Colonic mucosa (tissue), 4 donors: ENCODE data around the gene KCTD10. TPM values are rescaled to one million over a fixed set of nuclear protein-coding genes. Genes with fewer than 3 reads are reported as not detected.
A peak's percentile ranks its signal among the peaks of the same experiment; 100 is the strongest.
"Not testable (repeated sequence)": the region's sequence is repeated elsewhere in the genome, so short reads cannot be mapped to it uniquely, and the experiment has no call there.

Source experiments
- DNase-seq: peaks from one replicate; pipeline ENCODE4 v3.0.0-alpha.2; 2020
- H3K27ac ChIP-seq: fragments of 200-600 bp; one replicate; pipeline ENCODE4 v1.8.0; 2021
- H3K27me3 ChIP-seq: fragments of 200-600 bp; one replicate; pipeline ENCODE4 v1.8.0; 2021
- H3K36me3 ChIP-seq: fragments of 200-600 bp; one replicate; pipeline ENCODE4 v1.8.0; 2021
- H3K4me1 ChIP-seq: fragments of 200-600 bp; one replicate; pipeline ENCODE4 v1.8.0; 2021; ENCODE audit warnings: mild to moderate bottlenecking
- H3K4me3 ChIP-seq: fragments of 200-600 bp; one replicate; pipeline ENCODE4 v1.8.0; 2021
- H3K9ac ChIP-seq, 2 donors: one replicate each; pipeline ENCODE4 v1.7.0; 2013; ENCODE audit warnings: control low read depth in 2 of 2, low read depth in 2 of 2, low read length in 2 of 2
- H3K9me3 ChIP-seq: fragments of 200-600 bp; one replicate; pipeline ENCODE4 v1.8.0; 2021
- intact Hi-C: fragments of 100-400 bp; cut with DNase I; formaldehyde crosslinking; loops from one replicate; pipeline ENCODE4 v1.14.1; 2022
- total RNA-seq, 2 donors: library from RNA; stranded (reverse); fragmentation: NEBNext Ultra II Directional in 1 of 2; extraction: Animal tissue kit (Norgen Biotek cat#: 25700) in 1 of 2; gene quantifications; one replicate each; pipeline ENCODE4 v1.2.1, GENCODE V29; 2021
- TF ChIP-seq, protein P1 (sequence below): fragments of 200-600 bp; IDR thresholded peaks from one replicate; pipeline ENCODE4 v1.8.0; 2022; ENCODE audit warnings: antibody characterized with exemption, mild to moderate bottlenecking
- donor health status: healthy.
- donor health status: DM: no; HTN: no; CAD: no.
- donor health status: DM: no; HTN: no; CAD: no.

KCTD10 gene
- total RNA-seq, 2 donors from 2014 or later = 50.3 to 74.8 TPM

DNA sequence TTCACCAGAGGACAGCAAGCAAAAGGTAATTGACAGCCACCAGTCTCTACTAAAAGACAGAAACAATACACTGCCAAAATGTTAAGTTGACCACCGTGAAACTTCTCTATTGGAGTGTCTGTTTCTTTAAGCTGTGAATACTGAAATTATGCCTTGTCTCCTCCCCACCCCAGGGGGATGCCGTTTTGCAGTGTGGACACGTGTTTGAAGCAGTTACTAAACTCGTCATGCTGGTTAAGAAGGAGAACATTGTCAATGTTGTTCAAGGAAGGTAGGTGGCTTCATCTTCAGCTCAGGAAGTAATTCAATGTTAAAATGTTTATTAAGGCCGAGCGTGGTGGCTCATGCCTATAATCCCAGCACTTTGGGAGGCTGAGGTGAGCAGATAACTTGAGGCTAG, 32.8 kb downstream of the KCTD10 start:
- TF ChIP-seq, protein P1, sequence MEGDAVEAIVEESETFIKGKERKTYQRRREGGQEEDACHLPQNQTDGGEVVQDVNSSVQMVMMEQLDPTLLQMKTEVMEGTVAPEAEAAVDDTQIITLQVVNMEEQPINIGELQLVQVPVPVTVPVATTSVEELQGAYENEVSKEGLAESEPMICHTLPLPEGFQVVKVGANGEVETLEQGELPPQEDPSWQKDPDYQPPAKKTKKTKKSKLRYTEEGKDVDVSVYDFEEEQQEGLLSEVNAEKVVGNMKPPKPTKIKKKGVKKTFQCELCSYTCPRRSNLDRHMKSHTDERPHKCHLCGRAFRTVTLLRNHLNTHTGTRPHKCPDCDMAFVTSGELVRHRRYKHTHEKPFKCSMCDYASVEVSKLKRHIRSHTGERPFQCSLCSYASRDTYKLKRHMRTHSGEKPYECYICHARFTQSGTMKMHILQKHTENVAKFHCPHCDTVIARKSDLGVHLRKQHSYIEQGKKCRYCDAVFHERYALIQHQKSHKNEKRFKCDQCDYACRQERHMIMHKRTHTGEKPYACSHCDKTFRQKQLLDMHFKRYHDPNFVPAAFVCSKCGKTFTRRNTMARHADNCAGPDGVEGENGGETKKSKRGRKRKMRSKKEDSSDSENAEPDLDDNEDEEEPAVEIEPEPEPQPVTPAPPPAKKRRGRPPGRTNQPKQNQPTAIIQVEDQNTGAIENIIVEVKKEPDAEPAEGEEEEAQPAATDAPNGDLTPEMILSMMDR = no peak
- no peak overlapping the region for H3K9ac ChIP-seq
- no peaks in the 10 kb centered on the region for H3K9me3 ChIP-seq
- intact Hi-C loops = no loop called here
- no peaks in the 10 kb centered on the region for H3K27me3 ChIP-seq
- peak overlapping the region; percentile 81 for H3K27ac ChIP-seq
- no peaks in the 10 kb centered on the region for H3K36me3 ChIP-seq
- H3K4me1 ChIP-seq = peaks cover 25% of the 10 kb centered on the region
- DNase-seq = no peak
- H3K4me3 ChIP-seq = no peak overlapping the region

DNA sequence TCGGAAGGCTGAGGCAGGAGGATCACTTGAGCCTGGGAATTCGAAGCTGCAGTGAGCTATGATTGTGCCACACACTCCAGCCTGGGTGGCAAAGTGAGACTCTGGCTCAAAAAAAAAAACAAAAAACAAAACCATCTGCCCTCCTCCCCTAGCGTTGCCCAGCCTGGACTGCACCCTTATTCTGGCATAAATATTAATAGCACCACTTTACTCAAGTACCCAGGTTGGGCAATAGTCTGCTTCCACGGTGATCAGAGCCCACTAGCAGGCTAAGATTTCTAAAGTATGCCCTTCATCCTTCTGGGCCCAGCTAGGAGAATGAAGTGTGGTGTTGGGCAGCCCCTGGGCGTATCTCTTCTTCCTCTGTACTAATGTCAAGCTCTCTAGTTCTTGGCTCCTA, 33.3 kb downstream of the KCTD10 start:
- Histone ChIP-seq H3K9ac (no peak overlapping the region), H3K27me3 (no peaks in the 10 kb centered on the region), H3K4me1 (peaks cover 25% of the 10 kb centered on the region), H3K4me3 (no peak overlapping the region), H3K27ac (peak overlapping the region; percentile 81), H3K9me3 (no peaks in the 10 kb centered on the region), H3K36me3 (no peaks in the 10 kb centered on the region)
- TF ChIP-seq, protein P1 = no peak
- intact Hi-C loops = no loop called here
- no peak for DNase-seq

DNA sequence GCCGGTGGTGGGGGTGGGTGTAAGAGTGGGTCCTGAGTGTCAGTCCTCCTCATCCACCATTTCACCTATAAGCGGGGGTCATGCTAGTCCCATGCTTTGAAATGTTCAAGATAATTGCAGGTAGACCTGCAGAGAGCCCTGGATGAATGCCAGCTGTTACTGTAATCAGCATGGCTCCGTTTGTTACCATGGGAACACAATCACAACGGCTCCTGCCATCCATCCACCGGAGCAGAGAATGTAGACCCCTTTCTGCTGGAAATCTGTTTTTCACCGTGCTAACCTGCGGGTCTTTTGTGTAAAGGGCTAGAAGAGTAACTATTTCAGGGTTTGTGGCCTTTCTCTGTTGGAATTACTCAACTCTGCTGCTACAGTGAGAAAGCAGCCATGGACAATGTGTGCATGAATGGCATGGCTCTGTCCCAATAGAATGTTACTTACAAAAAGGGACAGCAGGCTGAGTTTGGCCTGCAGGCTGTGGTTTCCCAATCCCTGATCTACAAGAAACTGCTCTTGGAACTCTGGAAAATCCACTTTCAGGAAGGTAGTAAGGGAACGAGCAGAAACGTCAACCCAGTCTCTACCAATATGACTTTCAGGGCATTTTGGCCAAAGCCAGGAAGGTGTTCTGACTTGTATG, 36.1 kb downstream of the KCTD10 start:
- no peak overlapping the region for H3K9ac ChIP-seq
- intact Hi-C loops = no loop called here
- H3K27ac ChIP-seq = no peak overlapping the region
- DNase-seq = no peak
- TF ChIP-seq, protein P1 = no peak
- no peaks in the 10 kb centered on the region for H3K9me3 ChIP-seq
- no peaks in the 10 kb centered on the region for H3K36me3 ChIP-seq
- H3K27me3 ChIP-seq = no peaks in the 10 kb centered on the region
- H3K4me3 ChIP-seq = no peak overlapping the region
- peaks cover 6% of the 10 kb centered on the region for H3K4me1 ChIP-seq

DNA sequence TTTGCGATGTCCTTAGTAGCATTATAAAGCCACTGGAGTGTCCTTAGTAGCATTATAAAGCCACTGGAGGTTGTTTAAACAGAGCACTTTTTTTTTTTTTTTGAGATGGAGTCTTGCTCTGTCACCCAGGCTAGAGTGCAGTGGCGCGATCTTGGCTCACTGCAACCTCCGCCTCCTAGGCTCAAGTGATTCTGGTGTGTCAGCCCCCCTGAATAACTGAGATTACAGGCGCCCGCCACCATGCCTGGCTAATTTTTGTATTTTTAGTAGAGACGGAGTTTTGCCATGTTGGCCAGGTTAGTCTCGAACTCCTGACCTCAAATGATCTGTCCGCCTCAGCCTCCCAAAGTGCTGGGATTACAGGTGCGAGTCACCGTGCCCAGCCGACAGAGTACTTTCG, 37.1 kb downstream of the KCTD10 start:
- H3K9me3 ChIP-seq, DNase-seq, H3K4me3 ChIP-seq, H3K9ac ChIP-seq, H3K4me1 ChIP-seq, intact Hi-C loops, H3K36me3 ChIP-seq, H3K27me3 ChIP-seq, H3K27ac ChIP-seq: not testable (repeated sequence)

DNA sequence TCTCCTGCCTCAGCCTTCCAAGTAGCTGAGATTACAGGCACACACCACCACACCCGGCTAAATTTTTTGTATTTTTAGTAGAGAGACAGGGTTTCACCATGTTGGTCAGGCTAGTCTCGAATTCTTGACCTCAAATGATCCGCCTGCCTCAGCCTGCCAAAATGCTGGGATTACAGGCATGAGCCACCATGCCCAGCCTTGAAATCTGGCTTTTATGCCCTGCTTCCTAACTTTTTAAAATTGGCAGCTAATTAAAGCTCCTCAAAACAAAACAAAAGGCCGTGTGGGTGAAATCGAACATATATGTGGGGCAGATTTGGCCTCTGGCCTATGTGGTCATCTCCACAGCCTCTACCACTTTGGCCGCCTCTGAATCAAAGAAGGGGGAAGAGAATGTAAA, 37.9 kb downstream of the KCTD10 start:
- no peaks in the 10 kb centered on the region for H3K36me3 ChIP-seq
- no peak overlapping the region for H3K27ac ChIP-seq
- TF ChIP-seq, protein P1 = no peak
- H3K9me3 ChIP-seq = no peaks in the 10 kb centered on the region
- intact Hi-C loops = no loop called here
- H3K4me3 ChIP-seq = no peak overlapping the region
- H3K4me1 ChIP-seq = no peaks in the 10 kb centered on the region
- no peaks in the 10 kb centered on the region for H3K27me3 ChIP-seq
- no peak for DNase-seq
- H3K9ac ChIP-seq = no peak overlapping the region

DNA sequence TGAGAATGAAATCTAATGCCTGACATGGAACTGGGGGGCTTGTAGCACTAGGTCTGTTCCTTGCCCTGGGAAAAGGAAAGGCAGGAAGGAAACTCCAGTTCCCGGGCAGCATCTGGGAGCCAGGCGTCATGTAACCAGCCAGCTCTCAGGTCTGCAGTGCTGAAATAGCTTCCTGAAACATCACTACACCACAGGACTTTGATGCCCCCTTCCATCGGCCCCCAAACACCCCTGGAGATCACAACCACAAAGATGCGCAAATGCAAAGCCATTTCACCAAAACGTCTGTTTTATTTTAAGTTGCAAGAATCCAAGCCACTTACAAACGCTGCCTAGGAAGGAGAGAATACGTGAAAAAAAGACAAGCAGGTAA, 40.9 kb downstream of the KCTD10 start:
- peaks cover 3% of the 10 kb centered on the region for H3K4me1 ChIP-seq
- TF ChIP-seq, protein P1 = no peak
- no peaks in the 10 kb centered on the region for H3K27me3 ChIP-seq
- H3K9ac ChIP-seq = no peak overlapping the region
- no peak for DNase-seq
- no peak overlapping the region for H3K27ac ChIP-seq
- intact Hi-C loops = no loop called here
- no peaks in the 10 kb centered on the region for H3K36me3 ChIP-seq
- H3K9me3 ChIP-seq = no peaks in the 10 kb centered on the region
- no peak overlapping the region for H3K4me3 ChIP-seq
